BE2C (cell line): ENCODE data around the gene ATN1.

Experiments
- DNase-seq: peaks from one replicate; pipeline ENCODE4 v3.0.0-alpha.2; 2020
- H3K27me3 ChIP-seq: fragments of 250-450 bp; sonication (Bioruptor Pico); 2 replicates; pipeline ENCODE4 v1.5.1; 2020; ENCODE audit warnings: mild to moderate bottlenecking
- H3K36me3 ChIP-seq: fragments of 250-450 bp; sonication (Bioruptor Pico); 2 replicates; pipeline ENCODE4 v1.5.1; 2020; ENCODE audit warnings: mild to moderate bottlenecking
- H3K4me1 ChIP-seq: fragments of 250-450 bp; sonication (Bioruptor Pico); 2 replicates; pipeline ENCODE4 v1.5.1; 2020
- H3K4me3 ChIP-seq: 2 replicates; pipeline ENCODE4 v1.5.1; 2011; ENCODE audit warnings: low read depth, low read length
- H3K9me3 ChIP-seq: fragments of 250-450 bp; sonication (Bioruptor Pico); 2 replicates; pipeline ENCODE4 v1.5.1; 2020
- CTCF ChIP-seq: IDR thresholded peaks from 2 replicates; pipeline ENCODE4 v1.5.1; 2012; ENCODE audit warnings: mild to moderate bottlenecking, low read depth, low read length

Gene ATN1

GRCh38 chr12:6956021-6956727, 28.4 kb downstream of the ATN1 start:
- H3K36me3 ChIP-seq: no peaks in the 10 kb centered on the region
- DNase-seq: no peak
- TF ChIP-seq CTCF: no peak

GRCh38 chr12:6957151-6957701, 29.5 kb downstream of the ATN1 start:
- Histone ChIP-seq H3K9me3 (no peaks in the 10 kb centered on the region), H3K4me1 (peaks cover 11% of the 10 kb centered on the region), H3K4me3 (no peak overlapping the region), H3K27me3 (no peaks in the 10 kb centered on the region), H3K36me3 (no peaks in the 10 kb centered on the region)
- no peak for DNase-seq
- TF ChIP-seq CTCF: no peak

More at GRCh38 chr12:6956021-6956727, 28.4 kb downstream of the ATN1 start:
- peaks cover 4% of the 10 kb centered on the region for H3K4me1 ChIP-seq
- no peaks in the 10 kb centered on the region for H3K27me3 ChIP-seq
- H3K4me3 ChIP-seq: no peak overlapping the region
- no peaks in the 10 kb centered on the region for H3K9me3 ChIP-seq

GRCh38 chr12:6957741-6958608, 30.2 kb downstream of the ATN1 start:
- Histone ChIP-seq H3K4me3 (no peak overlapping the region), H3K4me1 (peaks cover 18% of the 10 kb centered on the region), H3K36me3 (no peaks in the 10 kb centered on the region), H3K9me3 (no peaks in the 10 kb centered on the region), H3K27me3 (no peaks in the 10 kb centered on the region)
- DNase-seq: no peak
- no peak for TF ChIP-seq CTCF

GRCh38 chr12:6958609-6959057, 30.9 kb downstream of the ATN1 start:
- no peaks in the 10 kb centered on the region for H3K27me3 ChIP-seq
- H3K9me3 ChIP-seq: no peaks in the 10 kb centered on the region
- H3K36me3 ChIP-seq: no peaks in the 10 kb centered on the region
- no peak for TF ChIP-seq CTCF
- H3K4me3 ChIP-seq: no peak overlapping the region
- H3K4me1 ChIP-seq: peaks cover 19% of the 10 kb centered on the region
- DNase-seq: no peak

- H3K4me3 ChIP-seq: no peak overlapping the region
- TF ChIP-seq CTCF: no peak
- no peak for DNase-seq
- no peaks in the 10 kb centered on the region for H3K27me3 ChIP-seq
- H3K36me3 ChIP-seq: no peaks in the 10 kb centered on the region; the same call in 1 of the 2 replicates
- H3K9me3 ChIP-seq: no peaks in the 10 kb centered on the region
- H3K4me1 ChIP-seq: peaks cover 25% of the 10 kb centered on the region
Measured at GRCh38 chr12:6959058-6959804, 31.5 kb downstream of the ATN1 start.
